Right forelimb (tissue), 1 donor: Measurements from ENCODE around the gene OGFOD2.

ENCODE experiments used
- DNase-seq: peaks from one replicate; pipeline ENCODE4 v3.0.0-alpha.2; 2018

The OGFOD2 gene

GRCh38 chr12:122951979-122952892 lies 22.8 kb upstream of the OGFOD2 start:
- DNase-seq: peak; percentile 76

GRCh38 chr12:122955156-122955555 lies 19.9 kb upstream of the OGFOD2 start:
- DNase-seq: no peak

GRCh38 chr12:122956035-122956434 lies 19.0 kb upstream of the OGFOD2 start:
- no peak for DNase-seq

- DNase-seq: no peak
Observed at GRCh38 chr12:122958198-122958888, 16.7 kb upstream of the OGFOD2 start.

GRCh38 chr12:122959566-122960192 lies 15.4 kb upstream of the OGFOD2 start:
- no peak for DNase-seq

- no peak for DNase-seq
Observed at GRCh38 chr12:122960193-122960569, 14.9 kb upstream of the OGFOD2 start.

- no peak for DNase-seq
Observed at GRCh38 chr12:122961531-122962329, 13.3 kb upstream of the OGFOD2 start.

GRCh38 chr12:122963941-122964265 lies 11.1 kb upstream of the OGFOD2 start:
- DNase-seq: no peak

- DNase-seq: no peak
Observed at GRCh38 chr12:122964439-122965257, 10.4 kb upstream of the OGFOD2 start.

- no peak for DNase-seq
Observed at GRCh38 chr12:122965321-122965751, 9.7 kb upstream of the OGFOD2 start.

- DNase-seq: peak; percentile 90
Observed at GRCh38 chr12:122965851-122966742, 8.9 kb upstream of the OGFOD2 start, which contains the start of gene ABCB9. Gene ABCB9, minus strand, starts transcription at chr12:122966463. Its CDS starts 6,228 bp downstream, at chr12:122960235.

- DNase-seq: no peak
Observed at GRCh38 chr12:122966743-122967550, 8.1 kb upstream of the OGFOD2 start.

- no peak for DNase-seq
Observed at GRCh38 chr12:122968104-122968503, 6.9 kb upstream of the OGFOD2 start.

- DNase-seq: no peak
Observed at GRCh38 chr12:122969676-122970075, 5.4 kb upstream of the OGFOD2 start.

- peak; percentile 100 for DNase-seq
Observed at GRCh38 chr12:122974274-122974891, 661 bp upstream of the OGFOD2 start.

GRCh38 chr12:122975790-122976647 lies 975 bp downstream of the OGFOD2 start:
- peak; percentile 42 for DNase-seq

GRCh38 chr12:122976648-122976975 lies 1.6 kb downstream of the OGFOD2 start:
- DNase-seq: peak; percentile 47

- DNase-seq: no peak
Observed at GRCh38 chr12:122977153-122977552, 2.1 kb downstream of the OGFOD2 start.
